HuH-7.5 (cell line): ENCODE data around the gene PPP2R1B.

Experiments
- DNase-seq: peaks from one replicate; pipeline ENCODE4 v3.0.0; 2011; ENCODE audit warnings: low spot score

PPP2R1B gene

GRCh38 chr11:111748035-111748804 is 18.0 kb downstream of the PPP2R1B start:
- no peak for DNase-seq

GRCh38 chr11:111745719-111746504 is 20.3 kb downstream of the PPP2R1B start:
- DNase-seq: no peak

GRCh38 chr11:111743700-111744099 is 22.5 kb downstream of the PPP2R1B start:
- DNase-seq: no peak

GRCh38 chr11:111741751-111742150 is 24.4 kb downstream of the PPP2R1B start:
- DNase-seq: no peak

GRCh38 chr11:111739299-111739698 is 26.9 kb downstream of the PPP2R1B start:
- no peak for DNase-seq

- DNase-seq: no peak
These were observed 28.6 kb downstream of the PPP2R1B start for GRCh38 chr11:111737444-111738210.

- DNase-seq: no peak
These were observed 29.4 kb downstream of the PPP2R1B start for GRCh38 chr11:111736621-111737443.

GRCh38 chr11:111736181-111736590 is 30.0 kb downstream of the PPP2R1B start:
- no peak for DNase-seq

- no peak for DNase-seq
These were observed 30.7 kb downstream of the PPP2R1B start for GRCh38 chr11:111735262-111736116.

- no peak for DNase-seq
These were observed 31.3 kb downstream of the PPP2R1B start for GRCh38 chr11:111734954-111735261.

GRCh38 chr11:111734101-111734953 is 31.9 kb downstream of the PPP2R1B start:
- no peak for DNase-seq

- no peak for DNase-seq
These were observed 32.5 kb downstream of the PPP2R1B start for GRCh38 chr11:111733611-111734088.

- DNase-seq: no peak
These were observed 33.2 kb downstream of the PPP2R1B start for GRCh38 chr11:111733016-111733415.

GRCh38 chr11:111731821-111732220 is 34.4 kb downstream of the PPP2R1B start:
- no peak for DNase-seq

- no peak for DNase-seq
These were observed 35.2 kb downstream of the PPP2R1B start for GRCh38 chr11:111730871-111731591.

- no peak for DNase-seq
These were observed 36.3 kb downstream of the PPP2R1B start for GRCh38 chr11:111729831-111730311.

GRCh38 chr11:111729071-111729830 is 36.9 kb downstream of the PPP2R1B start:
- DNase-seq: no peak

- no peak for DNase-seq
These were observed 38.8 kb downstream of the PPP2R1B start for GRCh38 chr11:111727431-111727830.
